ENCODE results near the gene CYB561D2.

- TF ChIP-seq CTBP1 (IDR thresholded peaks at IDR 0.05; ENCODE audit: borderline replicate concordance), result no peak
- no peak for TF ChIP-seq SUZ12 (IDR thresholded peaks at IDR 0.05)
- TF ChIP-seq SP1 (IDR thresholded peaks at IDR 0.05), result no peak
- TF ChIP-seq FOXA1 (IDR thresholded peaks at IDR 0.05), result no peak
- no peak for TF ChIP-seq BHLHE40 (IDR thresholded peaks at IDR 0.05; ENCODE audit: borderline replicate concordance)
- TF ChIP-seq FOXM1 (IDR thresholded peaks at IDR 0.05; ENCODE audit: borderline replicate concordance), result no peak
- TF ChIP-seq FOXK2 (IDR thresholded peaks at IDR 0.05), result no peak
- TF ChIP-seq, protein P1, sequence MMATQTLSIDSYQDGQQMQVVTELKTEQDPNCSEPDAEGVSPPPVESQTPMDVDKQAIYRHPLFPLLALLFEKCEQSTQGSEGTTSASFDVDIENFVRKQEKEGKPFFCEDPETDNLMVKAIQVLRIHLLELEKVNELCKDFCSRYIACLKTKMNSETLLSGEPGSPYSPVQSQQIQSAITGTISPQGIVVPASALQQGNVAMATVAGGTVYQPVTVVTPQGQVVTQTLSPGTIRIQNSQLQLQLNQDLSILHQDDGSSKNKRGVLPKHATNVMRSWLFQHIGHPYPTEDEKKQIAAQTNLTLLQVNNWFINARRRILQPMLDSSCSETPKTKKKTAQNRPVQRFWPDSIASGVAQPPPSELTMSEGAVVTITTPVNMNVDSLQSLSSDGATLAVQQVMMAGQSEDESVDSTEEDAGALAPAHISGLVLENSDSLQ (IDR thresholded peaks at IDR 0.05), result no peak
- TF ChIP-seq ELF4 (IDR thresholded peaks at IDR 0.05), result no peak
Observed at GRCh38 chr3:50369012-50369670, 18.5 kb downstream of the CYB561D2 start.

Measured in HEK293T (cell line).